IMR-90 (cell line): Measurements from ENCODE around the gene SSBP3. TPM values are rescaled to one million over a fixed set of nuclear protein-coding genes. Genes with fewer than 3 reads are reported as not detected.

Experiments
- ATAC-seq: fragments of 200-7000 bp; cut with Tn5 transposase; 2 replicates; pipeline ENCODE4 v1.9.1; 2020; ENCODE audit warnings: low read depth, mild to moderate bottlenecking, moderate library complexity
- BruUV-seq: library from RNA; stranded (reverse); fragments of 400-500 nt; replicated peaks from 2 replicates; lab custom pipeline; 2021; lab: Mats Ljungman, UMichigan
- CTCF ChIA-PET: fragments of 300-600 bp; formaldehyde crosslinking; extraction: SDS; loops from one replicate; lab custom pipeline; 2021; ENCODE audit warnings: antibody characterized with exemption; lab: Yijun Ruan, JAX
- POLR2A ChIA-PET: fragments of 300-600 bp; sonication (Branson Sonifier 250); formaldehyde crosslinking; loops from one replicate; lab custom pipeline; 2022; ENCODE audit warnings: antibody characterized with exemption; ENCODE audit not compliant: unreplicated experiment; lab: Charles Lee
- DNase-seq: peaks from one replicate; pipeline ENCODE4 v3.0.0; 2013
- H2AFZ ChIP-seq: replicated peaks from 2 replicates; pipeline ENCODE3; 2013; ENCODE audit warnings: low read length, mild to moderate bottlenecking; ENCODE audit not compliant: poor library complexity
- H2AK5ac ChIP-seq: 2 replicates; pipeline ENCODE4 v1.6.1; 2013; ENCODE audit warnings: low read depth, low read length, inconsistent platforms
- H2AK9ac ChIP-seq: replicated peaks from 2 replicates; pipeline ENCODE3; 2013; ENCODE audit warnings: mild to moderate bottlenecking, low read depth, low read length, moderate library complexity; ENCODE audit not compliant: poor library complexity
- H2BK120ac ChIP-seq: 2 replicates; pipeline ENCODE4 v1.6.1; 2013; ENCODE audit warnings: low read depth, low read length, inconsistent platforms
- H2BK15ac ChIP-seq: 3 replicates; pipeline ENCODE4 v1.6.1; 2013; ENCODE audit warnings: low read depth, low read length, inconsistent platforms
- H2BK20ac ChIP-seq: 2 replicates; pipeline ENCODE4 v1.6.1; 2013; ENCODE audit warnings: low read depth, mild to moderate bottlenecking, inconsistent platforms, low read length, moderate library complexity
- H2BK5ac ChIP-seq: 2 replicates; pipeline ENCODE4 v1.6.1; 2013; ENCODE audit warnings: mild to moderate bottlenecking, low read depth, low read length, inconsistent platforms; ENCODE audit not compliant: poor library complexity, severe bottlenecking
- H3K14ac ChIP-seq: replicated peaks from 2 replicates; pipeline ENCODE4 v1.6.1; 2013; ENCODE audit warnings: low read depth, low read length, inconsistent platforms
- H3K18ac ChIP-seq: 2 replicates; pipeline ENCODE4 v1.6.1; 2013; ENCODE audit warnings: low read depth, low read length, control low read depth
- H3K23ac ChIP-seq: 2 replicates; pipeline ENCODE4 v1.6.1; 2013; ENCODE audit warnings: low read depth, low read length, inconsistent platforms
- H3K27ac ChIP-seq: 2 replicates; pipeline ENCODE4 v1.5.1; 2013; ENCODE audit warnings: mild to moderate bottlenecking, control low read depth, low read length; ENCODE audit not compliant: insufficient read depth
- H3K27me3 ChIP-seq: 2 replicates; pipeline ENCODE4 v1.6.1; 2013; ENCODE audit warnings: low read length; ENCODE audit not compliant: control insufficient read depth, insufficient read depth
- H3K36me3 ChIP-seq: 2 replicates; pipeline ENCODE4 v1.6.1; 2013; ENCODE audit warnings: low read length, mixed read lengths; ENCODE audit not compliant: control insufficient read depth, insufficient read depth
- H3K4ac ChIP-seq: 2 replicates; pipeline ENCODE4 v1.6.1; 2013; ENCODE audit warnings: low read depth, low read length, inconsistent platforms
- H3K4me1 ChIP-seq: 2 replicates; pipeline ENCODE4 v1.6.1; 2013; ENCODE audit warnings: low read length, mixed read lengths; ENCODE audit not compliant: control insufficient read depth, insufficient read depth
- H3K4me2 ChIP-seq: 2 replicates; pipeline ENCODE4 v1.6.1; 2013; ENCODE audit warnings: low read depth, mild to moderate bottlenecking, control low read depth, low read length, moderate library complexity
- H3K4me3 ChIP-seq: 2 replicates; pipeline ENCODE4 v1.5.1; 2013; ENCODE audit warnings: low read depth, mild to moderate bottlenecking, control low read depth, low read length, moderate library complexity; ENCODE audit not compliant: insufficient read depth
- H3K56ac ChIP-seq: 2 replicates; pipeline ENCODE4 v1.6.1; 2013; ENCODE audit warnings: low read length, inconsistent platforms; ENCODE audit not compliant: insufficient read depth; ENCODE audit errors: extremely low read depth
- H3K79me1 ChIP-seq, 2 experiments: 2 replicates each; pipeline ENCODE4 v1.6.1; 2013; ENCODE audit warnings: low read length in 2 of 2, inconsistent platforms in 1 of 2, low read depth in 1 of 2
- H3K9ac ChIP-seq: 2 replicates; pipeline ENCODE4 v1.6.1; 2013; ENCODE audit warnings: low read depth, low read length, control low read depth
- H3K9me1 ChIP-seq: 2 replicates; pipeline ENCODE4 v1.6.1; 2013; ENCODE audit warnings: low read length, inconsistent platforms; ENCODE audit not compliant: insufficient read depth
- H3K9me3 ChIP-seq: 2 replicates; pipeline ENCODE4 v1.6.1; 2013; ENCODE audit warnings: low read length; ENCODE audit not compliant: control insufficient read depth, insufficient read depth
- H4K20me1 ChIP-seq: 2 replicates; pipeline ENCODE4 v1.6.1; 2013; ENCODE audit warnings: low read length, inconsistent platforms; ENCODE audit not compliant: insufficient read depth
- H4K5ac ChIP-seq: 2 replicates; pipeline ENCODE4 v1.6.1; 2013; ENCODE audit warnings: mild to moderate bottlenecking, low read depth, low read length, control low read depth
- H4K8ac ChIP-seq, 2 experiments: 2 replicates each; pipeline ENCODE4 v1.6.1; 2013; ENCODE audit warnings: low read depth in 2 of 2, low read length in 2 of 2, control low read depth in 1 of 2, inconsistent platforms in 1 of 2
- H4K91ac ChIP-seq: 2 replicates; pipeline ENCODE4 v1.6.1; 2013; ENCODE audit warnings: low read depth, low read length, inconsistent platforms; ENCODE audit not compliant: insufficient read depth
- BHLHE40 ChIP-seq: fragments of 150-350 bp; IDR thresholded peaks from 2 replicates; pipeline ENCODE4 v1.6.1; 2016; ENCODE audit warnings: mild to moderate bottlenecking, low read depth, low read length
- CEBPB ChIP-seq: IDR thresholded peaks from 2 replicates; pipeline ENCODE4 v1.6.1; 2012; ENCODE audit warnings: low read depth, low read length, improper control_type of control experiment
- CHD1 ChIP-seq: IDR thresholded peaks from 2 replicates; pipeline ENCODE4 v1.6.1; 2012; ENCODE audit warnings: low read depth, low read length, improper control_type of control experiment
- FOS ChIP-seq: fragments of 150-350 bp; IDR thresholded peaks from 2 replicates; pipeline ENCODE4 v1.6.1; 2016; ENCODE audit warnings: low read depth, low read length
- MAFK ChIP-seq: IDR thresholded peaks from 2 replicates; pipeline ENCODE4 v1.6.1; 2012; ENCODE audit warnings: low read depth, low read length, improper control_type of control experiment
- MAZ ChIP-seq: IDR thresholded peaks from 2 replicates; pipeline ENCODE4 v1.6.1; 2012; ENCODE audit warnings: low read depth, mild to moderate bottlenecking, low read length, improper control_type of control experiment, moderate library complexity, borderline replicate concordance
- MXI1 ChIP-seq: IDR thresholded peaks from 2 replicates; pipeline ENCODE4 v1.6.1; 2012; ENCODE audit warnings: low read depth, mild to moderate bottlenecking, low read length, moderate library complexity, borderline replicate concordance
- NFE2L2 ChIP-seq: fragments of 150-350 bp; IDR thresholded peaks from 2 replicates; pipeline ENCODE4 v1.6.1; 2016; ENCODE audit warnings: low read depth, mild to moderate bottlenecking, low read length
- POLR2A ChIP-seq: IDR thresholded peaks from 2 replicates; pipeline ENCODE4 v1.6.1; 2012; ENCODE audit warnings: mild to moderate bottlenecking, low read depth, low read length
- RAD21 ChIP-seq: IDR thresholded peaks from 2 replicates; pipeline ENCODE4 v1.6.1; 2012; ENCODE audit warnings: low read length, improper control_type of control experiment
- RCOR1 ChIP-seq: IDR thresholded peaks from 2 replicates; pipeline ENCODE4 v1.6.1; 2012; ENCODE audit warnings: mild to moderate bottlenecking, low read length, improper control_type of control experiment; ENCODE audit not compliant: insufficient replicate concordance
- SMC3 ChIP-seq: fragments of 150-350 bp; IDR thresholded peaks from 2 replicates; pipeline ENCODE4 v1.6.1; 2016; ENCODE audit warnings: low read depth, mild to moderate bottlenecking, antibody characterized with exemption, low read length, moderate library complexity
- USF2 ChIP-seq: fragments of 150-350 bp; IDR thresholded peaks from 2 replicates; pipeline ENCODE4 v1.6.1; 2017; ENCODE audit warnings: mild to moderate bottlenecking, antibody characterized with exemption, low read length, low read depth
- whole genome bisulfite sequencing, 2 experiments: methylation state at CpG; one replicate each; pipeline versions ENCODE4 v1.1.5 to v1.1.7; 2013; ENCODE audit warnings: missing lambda C conversion rate in 2 of 2; ENCODE audit not compliant: insufficient read length in 1 of 2; ENCODE audit errors: extremely low coverage in 2 of 2; 5-methylcytosine and 5-hydroxymethylcytosine counted together
- dilution Hi-C: fragments of 300-500 bp; cut with HindIII; formaldehyde crosslinking; loops from one replicate; pipeline ENCODE4 v1.14.3; 2018; ENCODE audit warnings: low sequenced_read_pairs; ENCODE audit not compliant: unreplicated experiment
- in situ Hi-C: fragments of 300-500 bp; cut with MboI; formaldehyde crosslinking; loops from 3 replicates; pipeline ENCODE4 v1.14.3; 2019; ENCODE audit warnings: low sequenced_read_pairs, inconsistent platforms, mixed read lengths
- intact Hi-C: fragments of 100-400 bp; cut with micrococcal nuclease; formaldehyde crosslinking; loops from 2 replicates; pipeline ENCODE4 v1.10.0; 2022
- polyA plus RNA-seq, 3 experiments: library from polyadenylated mRNA; depleted of rRNA; stranded (reverse); fragments of >200 nt; gene quantifications; 2 replicates each; pipeline ENCODE4 v1.2.3, GENCODE V29; 2012; ENCODE audit warnings: low replicate concordance in 1 of 3
- total RNA-seq: library from RNA; depleted of rRNA; stranded (reverse); fragments of >200 nt; gene quantifications from 2 replicates; pipeline ENCODE4 v1.2.3, GENCODE V29; 2012
- TF ChIP-seq, protein P1 (sequence below): conservative IDR thresholded peaks from 2 replicates; pipeline ENCODE4 v1.5.1; 2012; ENCODE audit warnings: mild to moderate bottlenecking, low read depth, low read length, improper control_type of control experiment

The SSBP3 gene
- total and polyA plus RNA-seq, 2 of the 4 experiments (the other 2 are of a cell fraction), result 10.9 to 39.6 TPM

GRCh38 chr1:54372978-54373377, 33.2 kb downstream of the SSBP3 start:
- dilution Hi-C loops, result no loop called here
- POLR2A ChIA-PET, result no interaction called here
- no peak for ATAC-seq

More at GRCh38 chr1:54372978-54373377, 33.2 kb downstream of the SSBP3 start:
- peaks cover 31% of the 10 kb centered on the region for H3K9me1 ChIP-seq
- H3K9ac ChIP-seq, result no peak overlapping the region
- no peak overlapping the region for H3K27ac ChIP-seq
- peaks cover 51% of the 10 kb centered on the region for H4K20me1 ChIP-seq
- no TSS peak for BruUV-seq
- H3K4ac ChIP-seq, result no peak overlapping the region
- H2BK15ac ChIP-seq, result no peak overlapping the region
- peaks cover 15% of the 10 kb centered on the region for H3K36me3 ChIP-seq
- H4K8ac ChIP-seq, result no peak overlapping the region
- CTCF ChIA-PET, result no interaction called here
- H4K91ac ChIP-seq, result no peak overlapping the region
- H3K23ac ChIP-seq, result no peak overlapping the region
- no peak for TF ChIP-seq NFE2L2
- TF ChIP-seq RCOR1, result no peak
- TF ChIP-seq FOS, result no peak
- no peak for TF ChIP-seq BHLHE40
- TF ChIP-seq USF2, result no peak
- TF ChIP-seq CHD1, result no peak
- TF ChIP-seq, protein P1, sequence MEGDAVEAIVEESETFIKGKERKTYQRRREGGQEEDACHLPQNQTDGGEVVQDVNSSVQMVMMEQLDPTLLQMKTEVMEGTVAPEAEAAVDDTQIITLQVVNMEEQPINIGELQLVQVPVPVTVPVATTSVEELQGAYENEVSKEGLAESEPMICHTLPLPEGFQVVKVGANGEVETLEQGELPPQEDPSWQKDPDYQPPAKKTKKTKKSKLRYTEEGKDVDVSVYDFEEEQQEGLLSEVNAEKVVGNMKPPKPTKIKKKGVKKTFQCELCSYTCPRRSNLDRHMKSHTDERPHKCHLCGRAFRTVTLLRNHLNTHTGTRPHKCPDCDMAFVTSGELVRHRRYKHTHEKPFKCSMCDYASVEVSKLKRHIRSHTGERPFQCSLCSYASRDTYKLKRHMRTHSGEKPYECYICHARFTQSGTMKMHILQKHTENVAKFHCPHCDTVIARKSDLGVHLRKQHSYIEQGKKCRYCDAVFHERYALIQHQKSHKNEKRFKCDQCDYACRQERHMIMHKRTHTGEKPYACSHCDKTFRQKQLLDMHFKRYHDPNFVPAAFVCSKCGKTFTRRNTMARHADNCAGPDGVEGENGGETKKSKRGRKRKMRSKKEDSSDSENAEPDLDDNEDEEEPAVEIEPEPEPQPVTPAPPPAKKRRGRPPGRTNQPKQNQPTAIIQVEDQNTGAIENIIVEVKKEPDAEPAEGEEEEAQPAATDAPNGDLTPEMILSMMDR, result no peak
- TF ChIP-seq SMC3, result no peak
- TF ChIP-seq POLR2A, result no peak
- no peak for TF ChIP-seq MXI1
- no peak for TF ChIP-seq RAD21
- TF ChIP-seq MAZ, result no peak
- no peak for TF ChIP-seq CEBPB
- no peak for TF ChIP-seq MAFK
- H3K9me3 ChIP-seq, result no peaks in the 10 kb centered on the region
- no peak overlapping the region for H2BK120ac ChIP-seq
- in situ Hi-C loops (no loop called here), intact Hi-C loops (no loop called here)
- H3K4me1 ChIP-seq, result peaks cover 14% of the 10 kb centered on the region
- H4K5ac ChIP-seq, result no peak overlapping the region
- no peak overlapping the region for H2BK20ac ChIP-seq
- no peak overlapping the region for H3K18ac ChIP-seq
- no peak overlapping the region for H2AK5ac ChIP-seq
- H2AFZ ChIP-seq, result no peak overlapping the region
- no peak overlapping the region for H3K56ac ChIP-seq
- no peak overlapping the region for H2BK5ac ChIP-seq
- H3K27me3 ChIP-seq, result no peaks in the 10 kb centered on the region
- DNase-seq, result no peak
- WGBS, 2 experiments, result 100% methylated on average over 1 of the region's 8 CpGs; no CpG with 5 or more reads in 1 of the 2 experiments
- no peak overlapping the region for H3K4me3 ChIP-seq
- no peak overlapping the region for H3K14ac ChIP-seq
- H3K79me1 ChIP-seq, result peaks cover 55 to 95% of the 10 kb centered on the region in 2 experiments
- H3K4me2 ChIP-seq, result no peak overlapping the region
- no peak overlapping the region for H2AK9ac ChIP-seq
